NCI-H2171 treated with DMSO at 0.1 percent for 48 hours (cell line): Measurements from ENCODE around the gene APP.
"Not testable (repeated sequence)": the region's sequence is repeated elsewhere in the genome, so short reads cannot be mapped to it uniquely, and the experiment has no call there.

Source experiments
- DNase-seq: peaks from one replicate; lab custom pipeline; 2025; lab: John Stamatoyannopoulos, UW

The APP gene

DNA sequence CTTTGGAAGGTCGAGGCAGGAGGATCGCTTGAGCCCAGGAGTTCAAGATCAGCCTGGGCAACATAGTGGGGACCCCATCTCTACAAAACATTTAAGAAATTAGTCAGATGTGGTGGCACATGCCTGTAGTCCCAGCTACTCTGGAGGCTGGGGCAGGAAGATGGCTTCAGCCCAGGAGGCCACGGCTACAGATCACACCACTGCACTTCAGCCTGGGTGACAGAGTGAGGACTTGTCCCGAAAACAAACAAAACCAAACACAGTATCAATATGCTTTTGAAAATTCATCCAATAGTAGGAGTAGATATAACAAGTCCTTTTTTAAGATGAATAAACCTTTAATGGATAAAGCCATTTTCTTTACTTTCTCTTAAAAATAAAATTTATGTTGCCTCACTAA lies 8.5 kb downstream of the APP start:
- no peak for DNase-seq

DNA sequence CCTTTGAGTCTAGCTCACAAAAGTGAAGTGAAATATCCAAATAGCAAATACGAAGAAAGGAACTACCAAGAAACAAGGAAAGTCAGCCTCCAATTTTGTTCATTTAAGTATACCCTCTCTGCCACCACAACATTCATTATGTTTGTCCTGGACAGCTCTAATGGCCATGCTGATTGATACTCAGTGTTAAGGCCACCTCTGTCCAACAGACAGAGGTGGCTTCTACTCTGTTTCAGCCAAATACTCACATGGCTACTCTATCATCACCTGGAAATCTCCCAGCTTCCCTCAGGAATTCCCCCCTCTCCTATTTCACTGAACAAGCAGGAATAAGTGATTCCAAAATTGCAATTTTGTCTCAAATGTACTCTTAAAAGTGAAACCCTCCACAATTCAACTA lies 10.7 kb downstream of the APP start:
- no peak for DNase-seq

DNA sequence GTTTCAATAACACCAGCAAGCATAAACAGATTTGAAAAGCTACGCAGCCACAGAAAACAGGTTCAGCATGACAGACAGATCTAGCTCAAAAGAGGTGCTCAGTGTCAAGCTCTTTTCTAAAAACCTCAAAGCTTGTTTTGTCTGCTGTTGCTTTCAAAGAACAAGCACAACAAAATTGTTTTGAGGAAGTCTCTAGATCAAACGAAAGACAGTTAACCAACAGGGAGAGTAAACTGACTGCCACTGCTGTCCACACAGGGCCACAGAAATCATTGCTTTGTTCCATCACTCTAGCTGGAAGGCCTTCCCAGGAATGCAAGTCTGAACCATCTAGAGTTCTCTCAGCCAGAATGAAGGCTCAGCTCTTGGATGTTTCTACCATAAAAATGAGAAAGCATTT lies 12.8 kb downstream of the APP start:
- DNase-seq, result no peak

DNA sequence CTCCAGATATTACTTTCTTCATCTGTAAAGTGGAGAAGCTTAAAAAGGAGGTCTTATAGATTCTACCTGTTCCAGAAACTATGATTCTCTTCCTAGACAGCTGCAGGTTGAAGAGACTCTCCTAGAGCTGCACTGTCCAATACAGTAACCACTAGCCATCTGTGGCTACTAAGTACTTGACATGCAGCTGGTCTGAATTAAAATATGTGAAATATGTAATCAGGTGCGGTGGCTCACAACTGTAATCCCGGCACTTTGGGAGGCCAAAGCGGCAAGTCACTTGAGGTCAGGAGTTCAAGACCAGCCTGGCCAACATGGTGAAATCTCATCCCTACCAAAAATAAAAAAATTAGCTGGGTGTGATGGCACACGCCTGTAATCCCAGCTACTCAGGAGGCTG lies 15.8 kb downstream of the APP start:
- DNase-seq, result no peak

DNA sequence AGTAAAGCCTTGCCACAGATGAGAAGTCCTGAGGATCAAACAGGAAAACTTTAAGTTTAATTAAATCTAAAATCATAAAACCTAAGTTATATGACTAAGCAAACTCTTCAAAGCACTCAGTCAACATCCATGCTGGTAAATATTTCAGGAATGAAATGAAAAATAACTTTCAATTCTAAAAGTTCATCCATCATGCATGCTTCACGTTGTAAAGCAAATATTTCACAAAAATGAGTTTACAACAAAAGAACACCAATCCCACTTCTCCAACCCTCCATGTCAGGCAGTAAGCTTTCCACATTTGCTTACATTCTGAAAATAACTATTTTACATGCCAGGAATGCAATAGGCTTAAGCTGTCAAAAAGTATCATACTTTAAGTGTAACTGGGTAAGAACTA lies 16.8 kb downstream of the APP start:
- no peak for DNase-seq

DNA sequence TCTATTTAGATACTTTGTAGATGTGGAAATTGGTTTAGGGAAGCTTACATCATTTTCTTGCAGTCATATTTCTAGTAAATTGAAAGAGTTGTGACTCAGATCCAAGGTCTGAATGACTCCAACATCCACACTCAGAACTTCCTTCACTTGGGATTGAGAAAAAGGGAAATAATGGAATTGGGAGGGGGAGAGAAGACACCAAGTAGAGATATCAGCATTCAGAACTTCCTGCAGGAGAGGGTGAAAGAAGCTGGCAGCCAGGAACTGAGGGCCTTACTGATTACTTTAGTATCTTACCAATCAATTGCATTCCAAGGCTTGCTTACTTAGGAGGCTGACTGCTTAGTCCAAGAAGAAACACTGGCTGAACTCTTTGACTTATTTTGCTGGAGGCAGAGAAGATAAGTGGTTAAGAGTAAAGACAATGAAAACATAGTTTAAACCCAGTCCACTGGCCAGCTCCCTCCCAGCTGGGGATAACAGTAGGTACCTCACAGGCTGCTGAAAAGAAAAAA lies 21.7 kb downstream of the APP start:
- no peak for DNase-seq

DNA sequence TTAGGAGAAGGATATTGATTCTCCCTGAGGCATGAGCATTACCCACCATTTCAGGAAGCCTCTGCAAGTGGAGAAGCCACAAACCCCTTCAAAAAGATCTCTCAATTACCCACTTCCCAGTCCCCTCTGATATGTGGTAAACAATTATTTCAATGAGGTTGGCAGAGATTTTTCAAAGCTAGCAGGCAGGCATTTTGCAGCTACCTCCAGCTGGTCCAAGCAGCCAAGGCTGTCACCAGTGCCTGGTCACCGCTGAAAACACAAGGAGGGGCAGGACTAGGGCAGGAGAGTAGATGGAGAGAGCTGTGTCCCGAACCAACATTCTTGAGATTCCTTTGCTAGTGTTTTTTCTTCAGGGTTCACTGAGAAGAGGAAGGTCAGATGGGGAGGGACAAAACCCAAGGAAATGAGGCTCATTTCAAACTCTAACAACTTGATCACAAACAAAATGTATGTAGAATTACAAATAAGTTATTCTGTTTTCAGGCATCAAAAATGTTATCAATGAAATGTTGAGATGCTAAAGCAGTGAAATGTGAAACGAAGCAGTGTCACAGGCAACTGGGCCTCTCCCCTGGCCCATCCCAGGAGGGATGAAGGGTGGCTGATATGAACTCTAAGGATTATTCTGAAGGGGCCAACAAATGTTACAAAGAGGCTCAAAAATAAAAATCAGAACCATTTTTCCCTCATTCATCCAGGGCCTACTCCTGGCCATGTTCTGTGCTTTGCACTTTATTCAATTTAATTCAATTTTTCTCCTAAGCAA lies 22.3 kb downstream of the APP start:
- DNase-seq, result no peak

DNA sequence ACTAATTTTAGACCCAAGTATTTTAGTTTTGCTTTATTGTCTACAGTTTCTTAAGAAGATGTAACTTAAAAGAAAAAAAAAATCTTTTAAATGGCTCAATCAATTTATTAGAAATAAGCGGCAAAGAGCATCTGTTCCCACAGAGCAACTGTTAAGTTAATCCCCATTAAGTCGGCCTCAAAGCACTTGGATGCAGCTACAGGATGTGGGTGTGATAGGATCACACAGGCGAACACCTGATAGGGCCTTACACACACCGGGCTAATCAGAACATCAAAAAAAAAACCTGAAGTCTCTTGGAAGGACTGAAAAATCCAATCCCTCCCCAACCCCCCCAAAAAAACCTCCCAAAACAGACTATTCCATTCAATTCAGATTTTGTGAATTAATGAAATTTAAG lies 23.0 kb downstream of the APP start:
- DNase-seq, result peak; percentile 66

DNA sequence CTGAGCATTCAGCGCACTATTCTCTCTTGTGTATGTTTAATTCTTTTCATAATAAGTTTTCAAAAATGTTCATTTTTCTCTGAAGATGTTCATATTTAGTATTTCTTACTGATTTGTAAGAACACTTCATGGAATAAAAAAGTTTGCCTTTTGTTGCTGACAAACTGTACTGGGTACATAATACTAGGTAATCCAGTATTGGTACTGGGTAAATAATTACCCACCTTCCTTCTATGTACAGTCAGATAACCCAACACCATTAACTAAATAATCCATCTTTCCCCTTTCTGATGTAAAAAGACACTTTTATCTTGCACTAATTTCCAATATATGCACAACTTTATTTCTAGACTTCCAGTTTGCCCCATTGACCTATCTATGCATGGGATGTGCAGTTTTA lies 23.9 kb downstream of the APP start:
- no peak for DNase-seq

DNA sequence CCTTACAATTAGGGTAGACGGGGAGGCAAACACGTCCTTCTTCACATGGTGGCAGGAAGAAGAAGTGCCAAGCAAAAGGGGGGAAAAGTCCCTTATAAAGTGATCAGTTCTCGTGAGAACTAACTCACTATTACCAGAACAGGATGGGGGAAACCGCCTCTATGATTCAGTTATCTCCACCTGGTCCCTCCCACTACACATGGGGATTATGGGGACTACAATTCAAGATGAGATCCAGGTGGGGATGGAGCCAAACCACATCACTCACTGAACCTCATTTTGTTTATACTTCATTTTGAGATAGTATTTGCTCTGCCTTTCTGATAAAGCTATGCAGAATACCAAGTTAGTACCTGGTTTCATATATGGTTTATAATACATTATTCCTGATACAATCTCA lies 26.5 kb downstream of the APP start:
- no peak for DNase-seq

DNA sequence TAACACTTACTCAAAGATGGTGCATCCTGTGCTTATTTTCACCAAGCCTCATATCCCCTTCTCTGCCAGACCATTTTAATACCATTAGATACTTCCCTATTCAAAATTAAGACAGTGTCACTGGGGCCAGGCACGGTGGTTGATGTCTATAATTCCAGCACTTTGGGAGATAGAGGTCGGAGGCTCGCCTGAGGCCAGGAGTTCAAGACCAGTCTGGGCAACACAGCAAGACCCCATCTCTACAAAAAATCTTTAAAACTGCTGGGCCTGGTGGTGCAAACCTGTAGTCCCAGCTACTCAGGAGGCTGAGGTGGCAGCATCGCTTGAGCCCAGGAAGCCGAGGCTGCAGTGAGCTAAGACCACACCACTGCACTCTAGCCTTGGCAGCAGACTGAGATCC lies 28.2 kb downstream of the APP start:
- no peak for DNase-seq

DNA sequence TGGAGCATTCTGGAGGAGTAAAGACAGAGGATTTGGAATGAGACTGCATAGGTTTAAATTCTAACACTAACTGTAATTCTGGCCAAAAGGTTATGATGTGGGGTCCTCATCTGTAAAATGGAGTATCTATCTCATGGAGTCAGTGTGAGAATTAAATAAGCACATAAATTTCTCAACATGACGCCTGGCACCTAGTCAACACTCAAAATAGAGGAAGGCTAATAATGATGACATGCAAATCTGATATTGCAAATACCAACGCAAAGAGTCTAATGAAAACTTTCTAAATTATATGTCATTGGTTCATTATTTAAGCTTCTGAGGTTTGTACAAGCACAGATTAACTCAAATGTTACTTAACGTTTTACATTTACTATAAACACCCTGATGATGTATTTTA lies 29.6 kb downstream of the APP start:
- no peak for DNase-seq

DNA sequence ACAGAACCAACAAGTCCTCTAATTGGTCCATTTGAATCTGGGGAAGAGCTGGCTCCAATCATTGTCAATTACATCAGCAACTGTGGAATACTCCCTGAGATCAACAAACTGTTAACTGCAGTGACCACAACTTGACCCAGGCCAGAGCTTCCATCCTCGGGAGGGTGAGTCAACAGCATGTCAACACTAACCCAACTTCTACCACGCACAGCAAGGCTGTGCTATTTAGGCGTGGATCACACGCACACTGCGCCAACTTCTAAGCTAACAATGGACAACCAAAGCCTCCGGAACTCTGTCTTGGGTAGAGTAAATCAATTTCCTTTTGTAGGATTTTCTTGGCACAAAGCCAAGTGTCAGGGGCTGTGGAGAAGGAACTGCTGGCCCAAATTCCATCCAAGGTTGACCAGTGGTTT lies 30.4 kb downstream of the APP start:
- no peak for DNase-seq

DNA sequence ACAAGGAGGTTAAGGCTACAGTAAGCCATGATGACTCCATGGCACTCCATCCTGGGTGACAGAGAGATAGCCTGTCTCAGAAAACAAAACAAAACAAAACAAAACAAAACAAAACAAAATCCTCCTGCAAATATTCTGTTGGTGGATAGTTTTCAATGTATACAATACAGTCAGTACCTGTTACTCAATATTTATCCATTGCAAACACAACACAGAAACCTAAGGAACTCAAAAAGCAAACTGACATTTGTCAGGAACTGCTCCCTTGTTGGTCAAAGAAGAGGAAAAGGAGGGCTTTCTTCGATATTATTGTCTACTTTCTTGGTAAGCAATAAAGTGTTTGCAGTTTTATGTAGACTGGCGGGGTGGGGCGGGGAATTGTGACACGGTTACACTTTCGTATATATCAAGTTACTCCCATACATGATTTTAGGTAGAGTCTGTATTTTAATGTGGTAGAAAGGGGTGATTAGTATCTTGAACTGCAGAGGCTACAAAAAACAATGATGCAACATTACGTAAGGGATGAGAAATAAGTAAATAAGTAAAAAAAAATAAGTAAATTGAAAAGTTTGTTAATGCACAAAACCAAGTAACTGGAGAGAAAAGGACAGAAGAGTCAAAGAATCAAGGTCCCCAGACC lies 31.8 kb downstream of the APP start:
- no peak for DNase-seq

DNA sequence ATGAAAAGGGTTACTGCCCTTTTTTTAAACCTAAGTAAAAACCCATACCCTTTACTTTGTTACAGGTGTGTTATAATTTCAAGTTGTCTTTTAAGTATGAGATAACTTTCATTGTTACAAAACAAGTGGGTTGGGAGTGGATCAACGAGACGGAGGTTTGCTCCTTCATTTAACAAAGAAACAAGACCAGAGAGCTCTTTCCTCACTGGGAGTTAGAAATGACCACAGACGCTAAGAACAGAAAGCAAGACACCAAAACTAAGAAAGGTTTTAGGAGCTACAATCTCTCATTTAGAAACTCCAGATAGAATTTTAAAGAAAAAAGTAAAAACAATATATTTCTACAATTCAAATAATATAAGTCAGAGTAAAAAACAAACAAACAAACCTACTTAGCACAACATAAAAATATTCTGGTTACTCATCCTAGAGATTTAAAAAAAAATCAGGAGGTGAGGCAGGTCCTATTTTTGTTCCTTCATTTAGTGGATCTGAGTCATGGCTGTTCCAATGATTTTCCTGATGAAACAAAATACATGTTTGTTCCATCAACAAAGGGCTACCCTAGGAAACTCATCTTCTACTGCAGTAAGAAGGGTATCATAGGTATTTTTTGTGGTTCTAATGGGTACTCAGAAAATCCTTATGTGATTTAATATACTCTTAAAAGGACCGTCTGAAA lies 33.0 kb downstream of the APP start:
- no peak for DNase-seq

DNA sequence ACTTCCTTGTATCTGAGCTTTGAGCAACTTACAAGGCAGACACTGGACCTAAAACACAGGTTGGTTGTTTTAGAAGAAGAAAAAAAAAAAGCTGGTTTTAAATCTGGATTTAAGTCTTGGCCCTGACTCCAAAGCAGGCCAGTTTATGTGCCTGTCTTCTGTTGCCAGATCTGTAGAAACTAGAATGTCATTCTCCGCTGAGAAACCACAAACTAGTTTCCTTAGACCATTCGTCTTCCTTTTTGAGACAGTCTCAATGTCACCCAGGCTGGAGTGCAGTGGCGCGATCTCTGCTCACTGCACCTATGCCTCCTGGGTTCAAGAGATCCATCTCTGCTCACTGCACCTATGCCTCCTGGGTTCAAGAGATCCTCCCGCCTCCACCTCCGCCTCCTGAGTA lies 33.9 kb downstream of the APP start:
- DNase-seq, result no peak

DNA sequence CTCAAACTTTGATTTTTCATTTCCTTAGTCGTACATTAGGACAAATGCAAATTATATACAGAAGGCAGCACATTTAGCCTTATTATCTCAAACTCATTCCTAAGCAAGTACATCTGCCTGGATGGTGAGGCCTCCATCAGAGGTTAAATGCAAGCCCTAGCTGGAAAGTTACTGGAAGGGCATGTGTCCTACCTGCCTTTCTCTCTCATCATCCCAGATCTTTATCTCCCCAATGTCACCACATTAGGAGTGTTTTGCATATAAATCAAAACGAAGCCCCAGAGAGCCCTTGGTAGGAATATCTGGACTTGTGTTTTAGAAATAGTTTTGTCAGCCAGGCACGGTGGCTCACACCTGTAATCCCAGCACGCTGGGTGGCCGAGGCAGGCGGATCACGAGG lies 35.0 kb downstream of the APP start:
- no peak for DNase-seq

DNA sequence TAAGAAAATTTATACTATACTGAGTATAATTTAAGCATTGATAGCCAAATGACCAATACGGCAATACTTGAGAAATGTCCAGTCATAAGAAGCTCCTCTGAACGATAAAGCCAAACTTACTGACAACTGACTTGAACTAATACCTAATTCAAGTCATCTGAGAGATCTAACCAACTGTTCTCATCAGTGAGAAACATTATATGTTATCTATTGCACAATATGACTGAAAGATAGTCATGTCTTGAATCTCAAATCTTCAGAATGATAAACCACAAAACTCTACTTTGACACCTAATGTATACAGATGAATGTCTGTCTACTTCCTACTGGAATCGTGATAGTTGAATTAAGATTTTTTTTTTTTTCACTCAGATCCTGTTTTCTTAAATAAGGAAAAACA lies 39.0 kb downstream of the APP start:
- DNase-seq, result no peak

DNA sequence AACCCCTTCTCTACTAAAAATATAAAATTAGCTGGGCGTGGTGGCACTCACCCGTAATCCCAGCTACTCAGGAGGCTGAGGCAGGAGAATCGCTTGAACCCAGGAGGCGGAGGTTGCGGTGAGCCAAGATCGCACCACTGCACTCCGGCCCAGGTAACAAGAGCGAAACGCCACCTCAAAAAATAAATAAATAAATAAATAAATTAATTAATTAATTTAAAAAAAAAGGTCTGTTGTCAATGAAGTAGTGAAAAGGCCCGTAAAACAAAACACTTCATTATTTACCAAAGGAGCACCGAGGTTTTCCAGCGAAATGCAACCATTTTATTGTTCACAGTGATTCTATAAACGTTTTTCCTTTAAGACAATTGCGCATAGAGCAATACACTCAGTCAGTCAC lies 39.5 kb downstream of the APP start:
- DNase-seq, result not testable (repeated sequence)

DNA sequence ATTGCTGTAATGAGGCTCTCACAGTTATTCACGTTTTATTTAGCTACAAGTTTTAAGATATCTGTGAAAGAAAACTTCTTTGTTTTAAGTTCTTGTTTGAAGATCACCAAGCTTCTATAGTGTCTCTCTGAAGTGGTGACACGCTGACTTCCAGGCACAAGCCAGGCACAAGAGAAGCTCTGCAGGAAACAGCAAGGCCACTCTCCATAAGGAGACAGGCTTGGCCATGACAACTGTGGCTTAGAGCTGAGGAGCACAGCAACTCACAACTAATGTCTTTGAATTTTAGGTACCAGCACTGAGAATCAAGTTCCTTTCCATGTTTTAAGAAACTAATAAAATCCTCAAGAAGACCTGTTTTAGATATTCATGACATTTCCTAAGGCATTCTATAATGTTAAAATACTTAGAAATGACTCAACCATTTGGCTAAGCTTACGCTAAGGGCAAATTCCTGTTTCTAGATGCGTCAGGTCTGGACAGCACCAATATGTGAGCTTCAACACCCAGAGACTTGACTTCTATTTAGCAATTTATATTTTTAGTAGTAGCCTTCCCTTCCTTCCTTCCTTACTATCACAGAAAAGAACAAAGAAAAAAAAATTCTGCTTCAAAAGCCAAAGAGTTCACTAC lies 40.2 kb downstream of the APP start:
- no peak for DNase-seq

DNA sequence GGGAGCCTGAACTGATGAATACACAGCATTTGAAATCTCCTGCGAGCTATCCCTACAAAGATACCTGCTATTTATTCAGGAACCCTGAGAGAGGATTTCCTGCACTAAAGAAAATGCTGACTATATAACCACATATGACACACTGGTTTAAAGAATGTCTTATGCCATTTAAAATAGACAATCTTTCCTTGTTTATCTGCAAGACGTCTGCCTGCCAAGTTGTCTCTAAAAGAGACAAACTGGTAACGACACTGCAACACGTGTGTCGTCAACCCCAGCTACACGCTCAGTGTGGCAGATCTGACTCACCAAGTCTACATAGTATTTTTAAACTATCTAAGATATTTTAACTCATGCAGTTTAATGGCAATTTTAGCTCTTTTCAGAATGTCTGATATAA lies 42.7 kb downstream of the APP start:
- DNase-seq, result no peak

DNA sequence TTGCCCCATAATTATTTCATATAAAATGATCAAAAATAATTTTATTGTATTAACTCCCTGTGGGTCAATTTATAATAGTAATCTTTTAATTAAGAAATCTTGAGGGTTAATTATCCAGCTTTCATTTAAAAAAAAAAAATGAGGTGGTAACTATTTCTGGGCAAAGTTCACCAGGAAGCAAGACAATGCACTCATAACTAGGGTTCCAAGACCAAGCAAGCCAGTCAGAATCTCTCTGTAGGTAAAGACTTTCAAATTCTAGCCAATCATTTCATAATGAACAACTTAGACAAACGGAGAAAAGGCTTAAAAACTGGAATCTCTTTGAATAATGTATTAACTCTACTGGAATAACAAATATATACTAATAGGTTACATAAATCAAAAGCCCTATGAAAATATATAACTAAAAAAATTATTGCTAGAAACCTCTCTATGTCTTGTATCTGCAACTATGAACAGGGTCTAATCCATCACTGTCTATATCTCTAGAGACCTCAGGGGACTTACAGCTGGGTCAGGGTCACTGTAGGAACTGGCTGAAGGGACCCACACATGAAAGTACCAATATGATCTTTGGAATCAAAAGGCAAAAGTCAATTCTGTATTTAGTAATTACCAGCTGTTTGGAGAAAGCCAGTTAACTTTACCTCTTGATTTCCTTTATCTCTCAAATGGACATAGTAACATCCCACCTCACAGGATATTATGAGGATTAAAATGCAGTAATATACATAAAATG lies 43.3 kb downstream of the APP start:
- no peak for DNase-seq
